Measurements from ENCODE around the gene TOP3B. TPM values are rescaled to one million over a fixed set of nuclear protein-coding genes. Genes with fewer than 3 reads are reported as not detected.

Gene TOP3B
- total RNA-seq, 3 donors from 2014 or later, result 30.4 to 40.0 (median 38.3) TPM

DNA sequence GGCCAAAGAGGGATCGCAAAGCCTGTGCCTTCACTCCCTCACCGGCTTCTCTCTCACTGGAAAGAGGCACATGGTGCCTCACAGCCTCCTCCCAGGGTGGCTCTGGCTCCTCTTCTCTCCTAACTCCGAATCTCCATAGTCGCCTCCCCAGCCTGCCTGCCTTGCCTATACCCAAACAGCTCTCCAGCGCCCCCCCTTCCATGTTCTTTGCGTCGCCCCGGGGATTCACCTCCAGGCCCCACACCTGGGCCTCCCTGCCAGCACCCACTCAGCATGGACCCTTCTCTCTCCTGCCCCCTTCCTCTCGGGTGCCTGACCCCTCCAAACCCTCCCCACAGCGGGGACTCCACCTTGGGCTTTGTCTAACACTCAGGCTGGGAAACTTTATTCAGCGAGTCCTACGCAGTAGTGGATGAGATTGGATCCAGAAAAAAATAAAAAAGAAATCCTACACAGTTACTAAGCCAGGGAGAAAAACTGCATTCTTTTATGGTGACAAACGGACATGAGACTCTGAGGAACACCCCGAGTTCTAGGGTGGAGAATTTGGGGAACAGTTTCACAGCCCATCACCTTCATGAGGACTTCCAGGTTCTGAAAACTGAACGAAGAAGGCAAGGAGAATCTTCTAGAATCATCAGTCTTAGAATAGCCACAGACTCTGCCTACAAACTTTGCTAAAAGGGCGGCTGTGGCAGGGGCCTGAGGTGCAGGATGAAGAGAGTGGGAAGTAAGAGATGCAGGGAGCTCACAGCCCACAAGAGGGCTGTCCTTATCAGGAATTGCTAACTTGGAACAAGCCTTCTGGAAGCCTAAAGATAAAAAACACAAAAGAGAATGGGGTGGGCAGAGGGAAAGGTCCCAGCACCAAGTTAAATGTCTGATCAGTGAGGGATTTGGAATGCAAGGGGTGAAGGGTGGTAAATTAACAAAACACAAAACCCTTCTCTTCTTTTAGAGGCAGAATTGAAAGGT lies 35.3 kb downstream of the TOP3B start:
- TF ChIP-seq, protein P1, sequence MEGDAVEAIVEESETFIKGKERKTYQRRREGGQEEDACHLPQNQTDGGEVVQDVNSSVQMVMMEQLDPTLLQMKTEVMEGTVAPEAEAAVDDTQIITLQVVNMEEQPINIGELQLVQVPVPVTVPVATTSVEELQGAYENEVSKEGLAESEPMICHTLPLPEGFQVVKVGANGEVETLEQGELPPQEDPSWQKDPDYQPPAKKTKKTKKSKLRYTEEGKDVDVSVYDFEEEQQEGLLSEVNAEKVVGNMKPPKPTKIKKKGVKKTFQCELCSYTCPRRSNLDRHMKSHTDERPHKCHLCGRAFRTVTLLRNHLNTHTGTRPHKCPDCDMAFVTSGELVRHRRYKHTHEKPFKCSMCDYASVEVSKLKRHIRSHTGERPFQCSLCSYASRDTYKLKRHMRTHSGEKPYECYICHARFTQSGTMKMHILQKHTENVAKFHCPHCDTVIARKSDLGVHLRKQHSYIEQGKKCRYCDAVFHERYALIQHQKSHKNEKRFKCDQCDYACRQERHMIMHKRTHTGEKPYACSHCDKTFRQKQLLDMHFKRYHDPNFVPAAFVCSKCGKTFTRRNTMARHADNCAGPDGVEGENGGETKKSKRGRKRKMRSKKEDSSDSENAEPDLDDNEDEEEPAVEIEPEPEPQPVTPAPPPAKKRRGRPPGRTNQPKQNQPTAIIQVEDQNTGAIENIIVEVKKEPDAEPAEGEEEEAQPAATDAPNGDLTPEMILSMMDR (IDR thresholded peaks at IDR 0.05), result no peak
- intact Hi-C loops (cut with DNase I, micrococcal nuclease), result no loop called here
- Histone ChIP-seq H3K9me3 (no peaks in the 10 kb centered on the region), H3K4me3 (no peak overlapping the region), H3K4me1 (ENCODE audit: low read depth) (peaks cover 14% of the 10 kb centered on the region), H3K36me3 (ENCODE audit: low read depth) (no peaks in the 10 kb centered on the region)
- ATAC-seq, result no peak
- no peak for DNase-seq

DNA sequence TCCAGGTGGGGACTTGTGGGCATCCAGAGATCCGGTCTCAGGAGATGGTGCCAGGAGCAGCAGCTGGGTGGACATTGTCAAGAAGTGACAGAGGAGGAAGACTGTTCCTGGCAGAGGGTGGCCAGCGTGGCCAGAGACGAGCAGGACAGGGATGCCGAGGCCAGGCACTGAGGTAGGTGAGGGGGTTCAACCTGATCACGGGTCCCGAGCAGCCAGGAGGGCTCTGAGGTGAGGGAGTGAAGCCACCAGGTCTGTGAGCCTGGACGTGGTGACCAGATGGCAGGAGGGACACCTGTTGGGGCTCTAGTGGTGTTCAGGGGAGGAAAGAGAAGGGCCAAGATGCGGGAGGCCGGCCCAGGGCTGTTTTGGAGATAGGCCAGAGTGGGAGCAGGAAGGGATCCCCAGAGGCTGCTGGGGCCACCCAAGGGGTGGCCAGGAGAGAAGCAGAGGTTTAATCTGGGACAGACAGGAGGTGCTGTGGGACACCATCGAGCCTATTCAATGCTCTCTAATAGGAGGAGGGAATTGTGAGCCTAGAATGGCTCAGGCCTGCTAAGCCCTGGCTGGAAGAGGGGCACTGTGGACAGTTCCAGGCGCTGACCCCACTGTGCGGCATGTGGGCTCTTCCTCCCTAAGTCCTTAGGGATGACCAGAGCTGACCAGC lies 36.2 kb downstream of the TOP3B start:
- intact Hi-C loops (cut with DNase I, micrococcal nuclease), result no loop called here
- H3K4me1 ChIP-seq (ENCODE audit: low read depth), result peaks cover 6% of the 10 kb centered on the region

GRCh38 chr22:21945453-21946261 lies 36.9 kb downstream of the TOP3B start:
- intact Hi-C loops (cut with DNase I, micrococcal nuclease), result no loop called here
- TF ChIP-seq, protein P1 (IDR thresholded peaks at IDR 0.05), result no peak
- no peaks in the 10 kb centered on the region for H3K9me3 ChIP-seq
- DNase-seq (no peak), ATAC-seq (no peak)
- H3K4me1 ChIP-seq (ENCODE audit: low read depth), result peaks cover 6% of the 10 kb centered on the region
- no peaks in the 10 kb centered on the region for H3K36me3 ChIP-seq (ENCODE audit: low read depth)
- no peak overlapping the region for H3K4me3 ChIP-seq

More for the DNA sequence above, 36.2 kb downstream of the TOP3B start:
- H3K4me3 ChIP-seq, result no peak overlapping the region
- TF ChIP-seq, protein P1 (IDR thresholded peaks at IDR 0.05), result no peak
- DNase-seq (no peak), ATAC-seq (no peak)
- H3K36me3 ChIP-seq (ENCODE audit: low read depth), result no peaks in the 10 kb centered on the region
- H3K9me3 ChIP-seq, result no peaks in the 10 kb centered on the region

GRCh38 chr22:21944871-21945270 lies 37.7 kb downstream of the TOP3B start:
- no peaks in the 10 kb centered on the region for H3K9me3 ChIP-seq
- no peaks in the 10 kb centered on the region for H3K36me3 ChIP-seq (ENCODE audit: low read depth)
- DNase-seq (no peak), ATAC-seq (no peak)
- intact Hi-C loops (cut with DNase I, micrococcal nuclease), result loop anchor here in 1 of 2 donors (5.0 kb wide), 1 partner anchor 233 kb away; no protein-coding TSS in a partner anchor
- H3K4me3 ChIP-seq, result no peak overlapping the region
- H3K4me1 ChIP-seq (ENCODE audit: low read depth), result peaks cover 6% of the 10 kb centered on the region
- TF ChIP-seq, protein P1 (IDR thresholded peaks at IDR 0.05), result no peak
